GM23338 (cell line): ENCODE data around the gene RYR2. TPM values are rescaled to one million over a fixed set of nuclear protein-coding genes. Genes with fewer than 3 reads are reported as not detected.

Experiments used
- ATAC-seq: fragments of 200-7000 bp; cut with Tn5 transposase; 3 replicates; pipeline ENCODE4 v1.9.1; 2020
- DNase-seq: peaks from one replicate; pipeline ENCODE4 v3.0.0-alpha.2; 2015; ENCODE audit warnings: low spot score
- H2AFZ ChIP-seq: fragments of 200-600 bp; sonication (generic); 2 replicates; pipeline ENCODE4 v1.8.0; 2016; ENCODE audit warnings: antibody characterized with exemption, mild to moderate bottlenecking, moderate library complexity
- H3F3A ChIP-seq: fragments of 200-600 bp; sonication (generic); replicated peaks from 2 replicates; pipeline ENCODE4 v1.8.0; 2017; ENCODE audit warnings: antibody characterized with exemption, mixed run types, low read depth
- H3K27ac ChIP-seq: fragments of 200-600 bp; sonication (generic); 2 replicates; pipeline ENCODE4 v1.6.1; 2016; ENCODE audit warnings: low read depth
- H3K27me3 ChIP-seq: fragments of 200-600 bp; sonication (generic); 2 replicates; pipeline ENCODE4 v1.8.0; 2016; ENCODE audit warnings: mild to moderate bottlenecking, mixed run types, moderate library complexity; ENCODE audit not compliant: insufficient read depth
- H3K36me3 ChIP-seq: fragments of 200-600 bp; sonication (generic); 2 replicates; pipeline ENCODE4 v1.8.0; 2016; ENCODE audit warnings: mild to moderate bottlenecking; ENCODE audit not compliant: insufficient read depth
- H3K4me1 ChIP-seq: fragments of 200-600 bp; sonication (generic); 2 replicates; pipeline ENCODE4 v1.8.0; 2016; ENCODE audit warnings: mild to moderate bottlenecking, moderate library complexity; ENCODE audit not compliant: insufficient read depth
- H3K4me2 ChIP-seq: fragments of 200-600 bp; sonication (generic); 2 replicates; pipeline ENCODE4 v1.7.1; 2017; ENCODE audit warnings: mixed run types
- H3K4me3 ChIP-seq: fragments of 200-600 bp; sonication (generic); 2 replicates; pipeline ENCODE4 v1.6.1; 2016; ENCODE audit warnings: mixed run types
- H3K79me2 ChIP-seq: fragments of 200-600 bp; sonication (generic); replicated peaks from 2 replicates; pipeline ENCODE4 v1.8.0; 2017; ENCODE audit warnings: mild to moderate bottlenecking; ENCODE audit not compliant: insufficient read depth
- H3K9me2 ChIP-seq: fragments of 200-600 bp; sonication (generic); 2 replicates; pipeline ENCODE4 v1.8.0; 2017; ENCODE audit not compliant: insufficient read depth
- H4K20me1 ChIP-seq: fragments of 200-600 bp; sonication (generic); replicated peaks from 2 replicates; pipeline ENCODE4 v1.8.0; 2017; ENCODE audit warnings: mild to moderate bottlenecking; ENCODE audit not compliant: insufficient read depth
- H3K27ac Mint-ChIP-seq: 2 replicates; pipeline ENCODE4 v1.8.0; 2020; ENCODE audit warnings: inconsistent platforms, mild to moderate bottlenecking, moderate library complexity, mixed read lengths
- H3K27me3 Mint-ChIP-seq: 3 replicates; pipeline ENCODE4 v1.8.0; 2022; ENCODE audit warnings: low read depth, mild to moderate bottlenecking, moderate library complexity, mixed read lengths, inconsistent platforms; ENCODE audit not compliant: insufficient read depth, poor library complexity
- H3K36me3 Mint-ChIP-seq: 3 replicates; pipeline ENCODE4 v1.8.0; 2021; ENCODE audit warnings: low read depth, mild to moderate bottlenecking, inconsistent platforms, moderate library complexity, mixed read lengths
- H3K4me1 Mint-ChIP-seq: 3 replicates; pipeline ENCODE4 v1.8.0; 2020; ENCODE audit warnings: mild to moderate bottlenecking, inconsistent platforms, mixed read lengths
- H3K4me3 Mint-ChIP-seq: 3 replicates; pipeline ENCODE4 v1.8.0; 2021; ENCODE audit warnings: moderate library complexity, mild to moderate bottlenecking, inconsistent platforms, mixed read lengths
- H3K9me3 Mint-ChIP-seq: 3 replicates; pipeline ENCODE4 v1.8.0; 2020; ENCODE audit warnings: moderate library complexity, mild to moderate bottlenecking, inconsistent platforms, mixed read lengths
- ETS1 ChIP-seq: IDR thresholded peaks from 2 replicates; pipeline ENCODE4 v1.6.1; 2016; ENCODE audit warnings: antibody characterized with exemption
- EZH2 ChIP-seq: fragments of 200-600 bp; sonication (generic); IDR thresholded peaks from one replicate; pipeline ENCODE4 v1.8.0; 2017; ENCODE audit warnings: antibody characterized with exemption, mild to moderate bottlenecking, low read depth; ENCODE audit not compliant: unreplicated experiment
- EZH2phosphoT487 ChIP-seq: fragments of 200-600 bp; sonication (generic); IDR thresholded peaks from one replicate; pipeline ENCODE4 v1.8.1; 2018; ENCODE audit warnings: antibody characterized with exemption; ENCODE audit not compliant: unreplicated experiment
- JUNB ChIP-seq: IDR thresholded peaks from one replicate; pipeline ENCODE4 v1.6.1; 2016; ENCODE audit warnings: antibody characterized with exemption; ENCODE audit not compliant: unreplicated experiment
- NANOG ChIP-seq: IDR thresholded peaks from 2 replicates; pipeline ENCODE4 v1.6.1; 2016; ENCODE audit warnings: antibody characterized with exemption, borderline replicate concordance
- POLR2AphosphoS5 ChIP-seq: IDR thresholded peaks from 2 replicates; pipeline ENCODE4 v1.6.1; 2016; ENCODE audit warnings: antibody characterized with exemption, low read depth
- REST ChIP-seq: IDR thresholded peaks from one replicate; pipeline ENCODE4 v1.6.1; 2018; ENCODE audit warnings: antibody characterized with exemption; ENCODE audit not compliant: unreplicated experiment
- STAT1 ChIP-seq: IDR thresholded peaks from one replicate; pipeline ENCODE4 v1.6.1; 2016; ENCODE audit warnings: antibody characterized with exemption; ENCODE audit not compliant: unreplicated experiment
- ZNF114 ChIP-seq: fragments of 250-450 bp; sonication (Bioruptor Pico); IDR thresholded peaks from 2 replicates; pipeline ENCODE4 v1.5.0; 2020; ENCODE audit warnings: mild to moderate bottlenecking, moderate library complexity
- ZNF331 ChIP-seq: fragments of 250-450 bp; sonication (Bioruptor Pico); IDR thresholded peaks from 2 replicates; pipeline ENCODE4 v1.5.0; 2020; ENCODE audit warnings: low read depth, mild to moderate bottlenecking, moderate library complexity
- polyA plus RNA-seq: library from polyadenylated mRNA; unstranded; fragments of >200 nt; fragmentation: Nextera tagmentation; extraction: Ambion mirVana; gene quantifications from 2 replicates; pipeline ENCODE4 v1.2.1, GENCODE V29; 2016
- total RNA-seq: library from RNA; depleted of rRNA; stranded (reverse); fragments of >200 nt; shearing (Covaris generic); gene quantifications from 2 replicates; pipeline ENCODE4 v1.2.3, GENCODE V29; 2014
- TF ChIP-seq, protein P1 (sequence below): fragments of 250-450 bp; sonication (Bioruptor Pico); IDR thresholded peaks from 2 replicates; pipeline ENCODE4 v1.5.0; 2020; ENCODE audit warnings: mild to moderate bottlenecking, moderate library complexity
- TF ChIP-seq, protein P2 (sequence below), 2 experiments: fragments of 200-600 bp in 1 of 2; sonication (generic) in 1 of 2; conservative IDR thresholded peaks; 2 replicates each; pipeline versions ENCODE4 v1.5.1 to v1.6.1; 2016 to 2017; ENCODE audit warnings: antibody characterized with exemption in 2 of 2, low read depth in 2 of 2, mild to moderate bottlenecking in 2 of 2, moderate library complexity in 1 of 2

RYR2 gene
- total and polyA plus RNA-seq, 2 experiments from 2014 or later, result 8.9 to 10.0 TPM

DNA sequence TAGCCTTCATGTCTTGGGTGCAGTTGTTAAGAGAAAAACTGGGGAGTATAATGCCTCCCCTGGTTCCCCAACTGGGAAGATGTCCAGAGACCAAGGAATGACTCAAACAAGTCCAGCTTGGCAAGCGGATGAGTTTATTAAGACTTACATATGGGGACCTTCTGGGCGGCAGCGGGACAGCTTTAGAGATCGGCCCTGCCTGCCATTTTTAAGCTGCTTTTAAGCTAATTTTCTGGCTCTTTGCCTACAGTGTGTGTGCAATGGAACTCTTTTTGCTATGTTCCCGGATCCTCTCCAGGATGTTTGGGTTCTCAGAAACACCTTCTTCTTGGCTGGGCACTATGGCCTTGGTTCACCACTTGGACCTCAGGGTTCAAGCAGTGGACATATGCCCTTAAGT, 99.5 kb downstream of the RYR2 start (continued):
- TF ChIP-seq, protein P1, sequence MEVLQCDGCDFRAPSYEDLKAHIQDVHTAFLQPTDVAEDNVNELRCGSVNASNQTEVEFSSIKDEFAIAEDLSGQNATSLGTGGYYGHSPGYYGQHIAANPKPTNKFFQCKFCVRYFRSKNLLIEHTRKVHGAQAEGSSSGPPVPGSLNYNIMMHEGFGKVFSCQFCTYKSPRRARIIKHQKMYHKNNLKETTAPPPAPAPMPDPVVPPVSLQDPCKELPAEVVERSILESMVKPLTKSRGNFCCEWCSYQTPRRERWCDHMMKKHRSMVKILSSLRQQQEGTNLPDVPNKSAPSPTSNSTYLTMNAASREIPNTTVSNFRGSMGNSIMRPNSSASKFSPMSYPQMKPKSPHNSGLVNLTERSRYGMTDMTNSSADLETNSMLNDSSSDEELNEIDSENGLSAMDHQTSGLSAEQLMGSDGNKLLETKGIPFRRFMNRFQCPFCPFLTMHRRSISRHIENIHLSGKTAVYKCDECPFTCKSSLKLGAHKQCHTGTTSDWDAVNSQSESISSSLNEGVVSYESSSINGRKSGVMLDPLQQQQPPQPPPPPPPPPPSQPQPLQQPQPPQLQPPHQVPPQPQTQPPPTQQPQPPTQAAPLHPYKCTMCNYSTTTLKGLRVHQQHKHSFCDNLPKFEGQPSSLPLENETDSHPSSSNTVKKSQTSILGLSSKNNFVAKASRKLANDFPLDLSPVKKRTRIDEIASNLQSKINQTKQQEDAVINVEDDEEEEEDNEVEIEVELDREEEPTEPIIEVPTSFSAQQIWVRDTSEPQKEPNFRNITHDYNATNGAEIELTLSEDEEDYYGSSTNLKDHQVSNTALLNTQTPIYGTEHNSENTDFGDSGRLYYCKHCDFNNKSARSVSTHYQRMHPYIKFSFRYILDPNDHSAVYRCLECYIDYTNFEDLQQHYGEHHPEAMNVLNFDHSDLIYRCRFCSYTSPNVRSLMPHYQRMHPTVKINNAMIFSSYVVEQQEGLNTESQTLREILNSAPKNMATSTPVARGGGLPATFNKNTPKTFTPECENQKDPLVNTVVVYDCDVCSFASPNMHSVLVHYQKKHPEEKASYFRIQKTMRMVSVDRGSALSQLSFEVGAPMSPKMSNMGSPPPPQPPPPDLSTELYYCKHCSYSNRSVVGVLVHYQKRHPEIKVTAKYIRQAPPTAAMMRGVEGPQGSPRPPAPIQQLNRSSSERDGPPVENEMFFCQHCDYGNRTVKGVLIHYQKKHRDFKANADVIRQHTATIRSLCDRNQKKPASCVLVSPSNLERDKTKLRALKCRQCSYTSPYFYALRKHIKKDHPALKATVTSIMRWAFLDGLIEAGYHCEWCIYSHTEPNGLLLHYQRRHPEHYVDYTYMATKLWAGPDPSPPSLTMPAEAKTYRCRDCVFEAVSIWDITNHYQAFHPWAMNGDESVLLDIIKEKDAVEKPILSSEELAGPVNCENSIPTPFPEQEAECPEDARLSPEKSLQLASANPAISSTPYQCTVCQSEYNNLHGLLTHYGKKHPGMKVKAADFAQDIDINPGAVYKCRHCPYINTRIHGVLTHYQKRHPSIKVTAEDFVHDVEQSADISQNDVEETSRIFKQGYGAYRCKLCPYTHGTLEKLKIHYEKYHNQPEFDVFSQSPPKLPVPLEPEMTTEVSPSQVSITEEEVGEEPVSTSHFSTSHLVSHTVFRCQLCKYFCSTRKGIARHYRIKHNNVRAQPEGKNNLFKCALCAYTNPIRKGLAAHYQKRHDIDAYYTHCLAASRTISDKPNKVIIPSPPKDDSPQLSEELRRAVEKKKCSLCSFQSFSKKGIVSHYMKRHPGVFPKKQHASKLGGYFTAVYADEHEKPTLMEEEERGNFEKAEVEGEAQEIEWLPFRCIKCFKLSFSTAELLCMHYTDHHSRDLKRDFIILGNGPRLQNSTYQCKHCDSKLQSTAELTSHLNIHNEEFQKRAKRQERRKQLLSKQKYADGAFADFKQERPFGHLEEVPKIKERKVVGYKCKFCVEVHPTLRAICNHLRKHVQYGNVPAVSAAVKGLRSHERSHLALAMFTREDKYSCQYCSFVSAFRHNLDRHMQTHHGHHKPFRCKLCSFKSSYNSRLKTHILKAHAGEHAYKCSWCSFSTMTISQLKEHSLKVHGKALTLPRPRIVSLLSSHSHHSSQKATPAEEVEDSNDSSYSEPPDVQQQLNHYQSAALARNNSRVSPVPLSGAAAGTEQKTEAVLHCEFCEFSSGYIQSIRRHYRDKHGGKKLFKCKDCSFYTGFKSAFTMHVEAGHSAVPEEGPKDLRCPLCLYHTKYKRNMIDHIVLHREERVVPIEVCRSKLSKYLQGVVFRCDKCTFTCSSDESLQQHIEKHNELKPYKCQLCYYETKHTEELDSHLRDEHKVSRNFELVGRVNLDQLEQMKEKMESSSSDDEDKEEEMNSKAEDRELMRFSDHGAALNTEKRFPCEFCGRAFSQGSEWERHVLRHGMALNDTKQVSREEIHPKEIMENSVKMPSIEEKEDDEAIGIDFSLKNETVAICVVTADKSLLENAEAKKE, result no peak
- no peak for TF ChIP-seq STAT1
- no peak for TF ChIP-seq NANOG
- no peak for TF ChIP-seq POLR2AphosphoS5
- TF ChIP-seq EZH2, result no peak
- no peak for TF ChIP-seq EZH2phosphoT487

DNA sequence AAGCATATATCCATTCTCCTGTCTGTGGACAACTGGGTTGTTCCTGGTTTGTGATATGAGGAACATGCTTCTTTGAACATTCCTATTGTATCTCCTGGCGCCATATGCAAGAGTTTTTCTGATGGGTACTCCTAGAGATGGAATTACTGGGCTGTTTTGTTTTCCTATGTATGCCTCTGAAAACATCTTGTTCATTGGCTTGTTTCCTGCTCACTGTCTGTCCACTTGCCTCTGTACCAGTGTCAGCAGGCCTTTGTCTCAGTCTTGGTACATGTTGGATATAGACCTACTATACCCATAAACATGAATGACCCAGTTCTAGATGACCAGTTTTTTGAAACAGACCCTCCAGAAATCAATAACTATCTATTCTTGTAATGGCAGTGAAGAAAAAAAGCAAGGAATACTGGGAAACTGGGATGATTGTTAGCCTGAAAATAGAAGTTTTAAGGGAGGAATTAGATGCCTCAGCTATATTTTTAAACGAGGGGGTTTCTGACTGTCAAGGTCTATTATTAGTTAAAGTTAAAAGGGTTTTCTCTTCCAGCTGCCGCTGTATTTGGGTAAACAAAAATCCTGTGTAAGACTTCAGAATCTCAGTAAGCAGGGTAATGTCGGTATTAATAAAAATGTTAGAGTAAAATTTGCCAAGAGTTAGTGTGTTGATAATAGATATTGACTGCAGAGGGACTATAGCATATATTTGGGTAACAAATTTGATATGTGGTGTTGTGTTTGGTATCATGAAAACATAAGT, 103.6 kb downstream of the RYR2 start:
- Mint-ChIP-seq H3K4me1 (peaks cover 17% of the 10 kb centered on the region), H3K27ac (peak overlapping the region; percentile 13; the same call in 1 of the 2 replicates)
- H2AFZ ChIP-seq, result no peak overlapping the region
- TF ChIP-seq POLR2AphosphoS5 (no peak), ZNF114 (no peak), JUNB (no peak), ZNF331 (CRISPR knock-in tag) (no peak), REST (no peak), ETS1 (no peak)
- TF ChIP-seq, protein P2, sequence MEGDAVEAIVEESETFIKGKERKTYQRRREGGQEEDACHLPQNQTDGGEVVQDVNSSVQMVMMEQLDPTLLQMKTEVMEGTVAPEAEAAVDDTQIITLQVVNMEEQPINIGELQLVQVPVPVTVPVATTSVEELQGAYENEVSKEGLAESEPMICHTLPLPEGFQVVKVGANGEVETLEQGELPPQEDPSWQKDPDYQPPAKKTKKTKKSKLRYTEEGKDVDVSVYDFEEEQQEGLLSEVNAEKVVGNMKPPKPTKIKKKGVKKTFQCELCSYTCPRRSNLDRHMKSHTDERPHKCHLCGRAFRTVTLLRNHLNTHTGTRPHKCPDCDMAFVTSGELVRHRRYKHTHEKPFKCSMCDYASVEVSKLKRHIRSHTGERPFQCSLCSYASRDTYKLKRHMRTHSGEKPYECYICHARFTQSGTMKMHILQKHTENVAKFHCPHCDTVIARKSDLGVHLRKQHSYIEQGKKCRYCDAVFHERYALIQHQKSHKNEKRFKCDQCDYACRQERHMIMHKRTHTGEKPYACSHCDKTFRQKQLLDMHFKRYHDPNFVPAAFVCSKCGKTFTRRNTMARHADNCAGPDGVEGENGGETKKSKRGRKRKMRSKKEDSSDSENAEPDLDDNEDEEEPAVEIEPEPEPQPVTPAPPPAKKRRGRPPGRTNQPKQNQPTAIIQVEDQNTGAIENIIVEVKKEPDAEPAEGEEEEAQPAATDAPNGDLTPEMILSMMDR (conservative IDR thresholded peaks at IDR 0.05; ENCODE audit: low read depth in 2 of 2), result no peak

More for the DNA sequence above, 103.6 kb downstream of the RYR2 start:
- no peaks in the 10 kb centered on the region for H3K36me3 Mint-ChIP-seq
- ATAC-seq, result no peak
- H3K27me3 ChIP-seq, result no peaks in the 10 kb centered on the region
- no peak overlapping the region for H3K4me3 Mint-ChIP-seq
- H3K36me3 ChIP-seq, result no peaks in the 10 kb centered on the region
- DNase-seq, result no peak
- H3F3A ChIP-seq, result no peaks in the 10 kb centered on the region
- 0 out of 2 replicates have a peak, but pooled peaks cover 4% of the 10 kb centered on the region for H4K20me1 ChIP-seq
- H3K4me1 ChIP-seq, result peaks cover 4% of the 10 kb centered on the region
- no peak overlapping the region; the same call in 1 of the 2 replicates for H3K27ac ChIP-seq
- H3K4me2 ChIP-seq, result no peak overlapping the region
- H3K9me3 Mint-ChIP-seq, result no peaks in the 10 kb centered on the region
- H3K27me3 Mint-ChIP-seq, result peaks cover 2% of the 10 kb centered on the region
- H3K9me2 ChIP-seq, result no peaks in the 10 kb centered on the region; the same call in 1 of the 2 replicates
- peaks cover 56% of the 10 kb centered on the region for H3K79me2 ChIP-seq
- no peak overlapping the region for H3K4me3 ChIP-seq
